Thymus (tissue), 14 donors: ENCODE data around the gene ZMIZ2. TPM values are rescaled to one million over a fixed set of nuclear protein-coding genes. Genes with fewer than 3 reads are reported as not detected.
"Not testable (repeated sequence)": the region's sequence is repeated elsewhere in the genome, so short reads cannot be mapped to it uniquely, and the experiment has no call there.

Source experiments
- DNase-seq, 9 donors: peaks; one replicate each; pipeline ENCODE4 v3.0.0-alpha.2; 2013; ENCODE audit warnings: low spot score in 9 of 9, low read depth in 6 of 9, missing footprints in 1 of 9
- H3K27ac ChIP-seq, 2 donors: one replicate each; pipeline ENCODE4 v1.5.1; 2013; ENCODE audit warnings: control low read depth in 1 of 2, low read depth in 1 of 2, low read length in 1 of 2, mild to moderate bottlenecking in 1 of 2, moderate library complexity in 1 of 2
- H3K27me3 ChIP-seq, 2 donors: one replicate each; pipeline ENCODE4 v1.5.1; 2013; ENCODE audit warnings: low read length in 1 of 2; ENCODE audit not compliant: control insufficient read depth in 2 of 2, insufficient read depth in 1 of 2
- H3K36me3 ChIP-seq, 2 donors: one replicate each; pipeline ENCODE4 v1.5.1; 2013; ENCODE audit warnings: low read length in 1 of 2, mild to moderate bottlenecking in 1 of 2, moderate library complexity in 1 of 2; ENCODE audit not compliant: control insufficient read depth in 2 of 2, insufficient read depth in 2 of 2
- H3K4me1 ChIP-seq, 2 donors: one replicate each; pipeline ENCODE4 v1.5.1; 2013; ENCODE audit warnings: low read length in 2 of 2; ENCODE audit not compliant: control insufficient read depth in 2 of 2, insufficient read depth in 2 of 2
- H3K4me3 ChIP-seq, 2 donors: one replicate each; pipeline ENCODE4 v1.5.1; 2013; ENCODE audit warnings: low read length in 2 of 2, control low read depth in 1 of 2, mild to moderate bottlenecking in 1 of 2
- H3K9me3 ChIP-seq, 2 donors: one replicate each; pipeline ENCODE4 v1.5.1; 2013; ENCODE audit warnings: low read length in 1 of 2, mild to moderate bottlenecking in 1 of 2; ENCODE audit not compliant: control insufficient read depth in 2 of 2, insufficient read depth in 1 of 2
- WGBS: extraction: QIAGEN DNeasy Blood & Tissue Kit; methylation state at CpG from one replicate; pipeline ENCODE4 v1.1.7; 2013; 5-methylcytosine and 5-hydroxymethylcytosine counted together
- long read RNA-seq, 10 donors: transcript quantifications; one replicate each; lab custom pipeline, GENCODE V29; 2026
- polyA plus RNA-seq: library from polyadenylated mRNA; stranded (reverse); fragments of 200-250 nt; gene quantifications from one replicate; pipeline ENCODE4 v1.2.3, GENCODE V29; 2013
- total RNA-seq: library from RNA; stranded (reverse); fragments of 120-200 nt; gene quantifications from one replicate; pipeline ENCODE4 v1.2.4, GENCODE V29; 2013
- donor health status: healthy.

ZMIZ2 gene
- total RNA-seq (7.5 TPM), polyA plus RNA-seq (74.1 TPM)
- long read RNA-seq, donor 1 = 0 reads
- long read RNA-seq, donor 2 = 0 reads
- long read RNA-seq, donor 3, partial matches to known transcripts = 9 of 15 reads
- long read RNA-seq, donor 3, other reads (novel, unspliced or antisense) = 0 of 15 reads
- long read RNA-seq, donor 4, partial matches to known transcripts = 9 of 12 reads
- long read RNA-seq, donor 4, other reads (novel, unspliced or antisense) = 0 of 12 reads
- long read RNA-seq, donor 5, transcript ZMIZ2-212 (2 exons, 724 nt) = major isoform, 8 of 35 reads
- long read RNA-seq, donor 5, partial matches to known transcripts = 20 of 35 reads
- long read RNA-seq, donor 5, other reads (novel, unspliced or antisense) = 7 of 35 reads
- long read RNA-seq, donor 6, partial matches to known transcripts = 0 of 5 reads
- long read RNA-seq, donor 6, other reads (novel, unspliced or antisense) = 0 of 5 reads
- long read RNA-seq, donor 7, partial matches to known transcripts = 5 of 8 reads
- long read RNA-seq, donor 7, other reads (novel, unspliced or antisense) = 0 of 8 reads
- long read RNA-seq, donor 8 = 0 reads
- long read RNA-seq, donor 9, partial matches to known transcripts = 34 of 37 reads
- long read RNA-seq, donor 9, other reads (novel, unspliced or antisense) = 0 of 37 reads
- long read RNA-seq, donor 10, partial matches to known transcripts = 11 of 12 reads
- long read RNA-seq, donor 10, other reads (novel, unspliced or antisense) = 0 of 12 reads

GRCh38 chr7:44748045-44748947 is at the start of gene ZMIZ2:
ZMIZ2 (plus strand) TSS chr7:44748847; CDS start chr7:44756250, 7,403 bp downstream.
- H3K36me3 ChIP-seq = peaks cover 0 to 3% of the 10 kb centered on the region in 2 donors
- peaks cover 29 to 32% of the 10 kb centered on the region in 2 donors for H3K4me1 ChIP-seq
- peak within 1 kb of the TSS; percentile 90 to 99 for H3K27ac ChIP-seq
- peak within 1 kb of the TSS; percentile 65 to 86 for H3K4me3 ChIP-seq
- H3K9me3 ChIP-seq = no peaks in the 10 kb centered on the region
- no peaks in the 10 kb centered on the region for H3K27me3 ChIP-seq
- DNase-seq = peak in 8 of 9 donors; percentile 63 to 94 (median 83)
- 2% methylated on average over 92 of the region's 92 CpGs for WGBS

- not testable (repeated sequence) for H3K9me3 ChIP-seq, DNase-seq, H3K27ac ChIP-seq, H3K4me1 ChIP-seq, H3K27me3 ChIP-seq, H3K4me3 ChIP-seq
- peaks cover 61 to 65% of the 10 kb centered on the region in 2 donors for H3K36me3 ChIP-seq
- WGBS = 97% methylated on average over 2 of the region's 2 CpGs
Measured at GRCh38 chr7:44699598-44699997, 49.0 kb upstream of the ZMIZ2 start.

GRCh38 chr7:44700322-44700721 is 48.3 kb upstream of the ZMIZ2 start:
- WGBS = 99% methylated on average over 8 of the region's 8 CpGs
- H3K4me3 ChIP-seq = no peak overlapping the region
- H3K4me1 ChIP-seq = no peaks in the 10 kb centered on the region
- H3K27me3 ChIP-seq = no peaks in the 10 kb centered on the region
- no peak for DNase-seq
- no peak overlapping the region for H3K27ac ChIP-seq
- H3K9me3 ChIP-seq = peaks cover 0 to 8% of the 10 kb centered on the region in 2 donors
- peaks cover 55 to 60% of the 10 kb centered on the region in 2 donors for H3K36me3 ChIP-seq

- DNase-seq, H3K27ac ChIP-seq, H3K27me3 ChIP-seq, H3K4me3 ChIP-seq, H3K4me1 ChIP-seq, H3K9me3 ChIP-seq: not testable (repeated sequence)
- 99% methylated on average over 10 of the region's 10 CpGs for WGBS
- H3K36me3 ChIP-seq = peaks cover 40 to 46% of the 10 kb centered on the region in 2 donors
Measured at GRCh38 chr7:44703391-44703790, 45.3 kb upstream of the ZMIZ2 start.

GRCh38 chr7:44703921-44704320 is 44.7 kb upstream of the ZMIZ2 start:
- Histone ChIP-seq H3K27me3 (no peaks in the 10 kb centered on the region), H3K27ac (no peak overlapping the region), H3K9me3 (no peaks in the 10 kb centered on the region), H3K4me1 (no peaks in the 10 kb centered on the region), H3K36me3 (peaks cover 42 to 48% of the 10 kb centered on the region in 2 donors), H3K4me3 (no peak overlapping the region)
- no peak for DNase-seq
- 100% methylated on average over 1 of the region's 1 CpG for WGBS

GRCh38 chr7:44705434-44705833 is 43.2 kb upstream of the ZMIZ2 start:
- Histone ChIP-seq H3K27me3 (no peaks in the 10 kb centered on the region), H3K4me1 (no peaks in the 10 kb centered on the region), H3K36me3 (peaks cover 34 to 47% of the 10 kb centered on the region in 2 donors), H3K4me3 (no peak overlapping the region), H3K27ac (no peak overlapping the region), H3K9me3 (no peaks in the 10 kb centered on the region)
- no peak for DNase-seq
- WGBS = 99% methylated on average over 3 of the region's 3 CpGs

- no peak for DNase-seq
- peaks cover 27 to 34% of the 10 kb centered on the region in 2 donors for H3K36me3 ChIP-seq
- no peak overlapping the region for H3K27ac ChIP-seq
- no peak overlapping the region for H3K4me3 ChIP-seq
- WGBS = 97% methylated on average over 20 of the region's 20 CpGs
- H3K9me3 ChIP-seq = no peaks in the 10 kb centered on the region
- no peaks in the 10 kb centered on the region for H3K27me3 ChIP-seq
- H3K4me1 ChIP-seq = no peaks in the 10 kb centered on the region
Measured at GRCh38 chr7:44706788-44707557, 41.7 kb upstream of the ZMIZ2 start.

GRCh38 chr7:44707558-44708230 is 41.0 kb upstream of the ZMIZ2 start:
- Histone ChIP-seq H3K9me3 (no peaks in the 10 kb centered on the region), H3K27ac (no peak overlapping the region), H3K4me3 (no peak overlapping the region), H3K36me3 (peaks cover 27 to 31% of the 10 kb centered on the region in 2 donors), H3K4me1 (no peaks in the 10 kb centered on the region), H3K27me3 (no peaks in the 10 kb centered on the region)
- WGBS = 99% methylated on average over 21 of the region's 21 CpGs
- no peak for DNase-seq
